Rectal smooth muscle tissue (tissue), 1 donor: ENCODE measurements around the gene GAREM1.

Experiments used
- H3K27ac ChIP-seq: one replicate; pipeline ENCODE4 v1.7.0; 2013; ENCODE audit warnings: low read depth, low read length, inconsistent platforms
- H3K27me3 ChIP-seq: one replicate; pipeline ENCODE4 v1.7.0; 2013; ENCODE audit warnings: low read length; ENCODE audit not compliant: control insufficient read depth, insufficient read depth
- H3K36me3 ChIP-seq: one replicate; pipeline ENCODE4 v1.7.0; 2013; ENCODE audit warnings: low read length; ENCODE audit not compliant: control insufficient read depth, insufficient read depth
- H3K4me1 ChIP-seq: one replicate; pipeline ENCODE4 v1.7.0; 2013; ENCODE audit warnings: low read length; ENCODE audit not compliant: control insufficient read depth, insufficient read depth
- H3K4me3 ChIP-seq: one replicate; pipeline ENCODE4 v1.7.0; 2013; ENCODE audit warnings: low read length
- H3K9ac ChIP-seq: one replicate; pipeline ENCODE4 v1.7.0; 2013; ENCODE audit warnings: low read length

Gene GAREM1

DNA sequence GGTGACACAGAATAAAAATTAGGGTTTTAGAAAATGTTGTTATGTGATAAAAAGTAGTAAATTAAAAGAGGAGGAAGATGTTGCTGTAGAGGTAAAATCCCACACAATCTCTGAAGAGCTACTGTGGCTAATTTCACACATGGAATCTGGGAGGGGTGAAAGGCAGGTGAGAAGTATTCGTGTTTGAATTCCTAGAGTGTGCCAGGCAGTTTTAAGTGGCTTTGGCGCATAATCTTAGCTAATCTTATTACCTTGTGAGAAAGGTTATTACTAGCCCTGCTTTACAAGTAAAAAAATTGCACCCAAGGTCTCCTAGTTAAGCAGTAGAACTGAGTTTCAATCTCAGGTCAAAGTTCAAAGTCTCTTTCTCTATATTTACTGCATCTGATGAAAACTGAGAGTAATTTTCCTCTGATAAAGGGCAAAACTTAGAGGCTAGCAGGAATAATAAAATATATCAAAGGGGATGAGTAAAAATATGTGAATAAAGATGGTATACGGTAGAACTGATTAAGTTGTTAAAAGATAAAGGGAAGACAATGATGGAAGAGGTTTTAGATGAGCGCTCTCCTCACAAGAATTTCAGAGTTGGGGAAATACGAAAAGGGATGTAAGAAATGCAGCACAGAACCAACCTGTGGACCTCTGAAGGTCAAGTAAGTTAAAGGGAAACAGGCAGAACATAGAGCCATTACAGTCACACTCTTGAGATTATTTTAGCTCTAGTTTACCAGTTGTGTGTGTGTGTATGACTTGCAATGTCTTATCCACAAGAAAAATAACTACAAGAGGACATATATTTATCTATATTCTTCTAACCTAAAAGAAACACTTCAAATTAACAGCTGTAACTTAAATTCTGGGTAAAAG is 34.8 kb downstream of the GAREM1 start:
- Histone ChIP-seq H3K27ac (no peak overlapping the region), H3K36me3 (no peaks in the 10 kb centered on the region), H3K4me3 (no peak overlapping the region), H3K9ac (no peak overlapping the region), H3K4me1 (no peaks in the 10 kb centered on the region), H3K27me3 (no peaks in the 10 kb centered on the region)

DNA sequence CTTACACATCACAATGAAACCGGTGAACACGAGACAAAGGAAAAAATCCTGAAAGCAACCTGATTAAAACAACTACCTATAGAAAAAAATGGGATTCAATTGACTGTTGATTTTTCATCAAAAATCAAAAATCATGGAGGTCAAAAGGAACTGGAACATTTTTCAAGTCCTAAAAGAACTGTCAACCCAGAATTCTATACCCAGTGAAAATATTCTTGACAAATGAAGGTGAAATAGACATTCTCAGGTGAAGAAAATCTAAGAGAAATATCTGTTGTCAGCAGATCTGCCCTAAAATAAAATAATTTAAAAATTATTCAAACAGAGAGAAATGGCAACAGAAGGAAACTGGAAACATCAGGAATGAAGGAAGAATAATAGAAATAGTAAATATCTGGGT is 38.9 kb downstream of the GAREM1 start:
- H3K4me3 ChIP-seq = no peak overlapping the region
- no peaks in the 10 kb centered on the region for H3K27me3 ChIP-seq
- no peak overlapping the region for H3K9ac ChIP-seq
- H3K27ac ChIP-seq = no peak overlapping the region
- H3K4me1 ChIP-seq = no peaks in the 10 kb centered on the region
- H3K36me3 ChIP-seq = no peaks in the 10 kb centered on the region

DNA sequence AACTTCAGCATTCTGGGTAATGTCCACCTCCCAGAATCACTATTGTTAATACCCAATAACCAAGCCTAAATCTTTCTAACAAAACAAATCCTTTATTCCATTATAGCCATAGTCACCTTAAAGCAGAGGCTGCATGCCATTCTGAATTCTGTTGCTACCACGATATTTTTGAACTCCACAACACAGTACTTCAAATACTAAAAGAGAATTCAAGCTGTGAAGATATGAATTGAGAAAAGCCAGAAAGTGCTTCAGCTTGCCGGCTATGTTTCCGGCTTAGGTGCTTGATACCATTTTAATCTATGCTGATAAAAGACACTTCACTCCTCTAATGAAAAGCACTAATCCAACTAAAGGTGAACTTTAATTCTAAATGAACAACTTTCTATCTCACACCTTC is 41.3 kb downstream of the GAREM1 start:
- Histone ChIP-seq H3K4me1 (peaks cover 5% of the 10 kb centered on the region), H3K4me3 (no peak overlapping the region), H3K27me3 (no peaks in the 10 kb centered on the region), H3K9ac (no peak overlapping the region), H3K36me3 (no peaks in the 10 kb centered on the region), H3K27ac (no peak overlapping the region)

DNA sequence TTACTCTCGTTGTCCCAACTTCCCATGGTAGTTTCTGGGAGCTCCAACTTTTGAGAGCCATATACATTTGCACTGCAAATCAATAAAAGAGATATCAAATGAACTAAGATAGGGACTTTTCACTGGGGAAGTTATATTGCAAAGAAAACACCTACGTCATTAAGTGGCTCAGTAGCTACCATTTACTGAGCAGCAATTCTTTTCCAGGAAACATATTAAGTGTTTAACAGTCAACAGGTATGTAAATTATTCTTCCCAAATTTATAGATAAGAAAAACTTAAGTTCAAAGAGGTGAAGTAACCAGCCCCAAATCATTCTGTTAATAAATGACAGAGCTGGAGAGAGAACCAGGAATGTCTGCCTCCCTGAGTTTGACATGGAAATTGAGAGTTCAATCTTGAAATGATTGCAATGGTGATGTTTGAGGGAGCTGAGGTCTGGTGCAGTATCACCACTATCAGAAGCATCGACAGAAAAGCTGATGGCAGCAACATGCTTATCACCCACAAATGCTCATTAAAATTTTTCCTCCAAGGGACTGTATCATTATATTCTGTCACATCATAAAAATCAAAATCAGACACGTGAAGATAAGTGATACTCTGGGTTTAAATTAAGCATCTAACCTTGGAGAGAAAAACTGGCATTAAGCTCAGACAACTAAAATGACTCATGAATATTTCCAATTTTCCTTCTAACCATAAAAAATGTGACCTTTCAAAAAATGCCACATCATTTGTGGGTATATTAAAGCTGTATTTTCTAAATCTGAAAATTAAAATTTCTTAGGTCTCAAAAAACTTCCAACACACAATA is 43.4 kb downstream of the GAREM1 start:
- Histone ChIP-seq H3K36me3 (no peaks in the 10 kb centered on the region), H3K4me3 (no peak overlapping the region), H3K4me1 (peaks cover 12% of the 10 kb centered on the region), H3K27me3 (no peaks in the 10 kb centered on the region), H3K9ac (no peak overlapping the region), H3K27ac (no peak overlapping the region)

DNA sequence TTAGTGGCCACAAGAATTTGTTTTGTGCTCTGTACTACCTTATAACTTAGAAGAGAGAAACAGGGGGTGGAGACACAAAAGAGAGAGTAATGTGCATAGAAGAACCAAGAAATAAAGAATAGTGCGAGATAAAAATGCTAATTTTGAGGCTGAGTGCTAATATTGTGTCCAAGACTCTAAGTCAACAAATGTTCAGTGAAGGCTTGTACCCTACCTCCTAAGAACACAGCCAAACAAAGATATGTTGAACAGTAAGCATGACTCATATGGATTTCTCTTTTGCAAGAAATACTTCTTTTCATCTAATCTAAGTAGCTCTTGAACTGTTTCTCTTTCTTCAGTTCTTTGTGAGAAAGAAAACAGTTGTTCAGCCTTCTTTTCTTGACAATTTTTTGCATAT is 45.2 kb downstream of the GAREM1 start:
- Histone ChIP-seq H3K27me3 (no peaks in the 10 kb centered on the region), H3K27ac (no peak overlapping the region), H3K9ac (no peak overlapping the region), H3K4me1 (peaks cover 12% of the 10 kb centered on the region), H3K4me3 (no peak overlapping the region), H3K36me3 (no peaks in the 10 kb centered on the region)

DNA sequence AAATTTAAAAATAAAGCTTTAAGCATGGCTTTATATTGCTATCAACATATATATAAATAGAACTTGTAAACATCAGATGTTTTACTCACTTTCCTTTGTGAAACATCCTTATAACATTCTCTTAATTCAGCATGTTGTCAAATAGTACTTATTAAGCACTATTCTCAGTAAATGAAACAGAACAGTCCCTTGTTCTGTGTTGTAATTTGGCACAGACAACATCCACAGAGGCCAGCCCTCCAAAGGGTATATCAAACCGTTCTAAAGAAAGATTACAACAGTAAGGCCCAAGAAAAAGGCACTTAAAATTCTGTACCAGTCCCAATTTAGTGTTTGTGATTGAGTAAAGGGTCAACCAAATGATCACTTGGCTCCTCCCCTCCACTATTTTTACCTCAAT is 46.0 kb downstream of the GAREM1 start:
- no peak overlapping the region for H3K27ac ChIP-seq
- H3K36me3 ChIP-seq = no peaks in the 10 kb centered on the region
- no peaks in the 10 kb centered on the region for H3K27me3 ChIP-seq
- H3K9ac ChIP-seq = no peak overlapping the region
- no peak overlapping the region for H3K4me3 ChIP-seq
- H3K4me1 ChIP-seq = peaks cover 12% of the 10 kb centered on the region

DNA sequence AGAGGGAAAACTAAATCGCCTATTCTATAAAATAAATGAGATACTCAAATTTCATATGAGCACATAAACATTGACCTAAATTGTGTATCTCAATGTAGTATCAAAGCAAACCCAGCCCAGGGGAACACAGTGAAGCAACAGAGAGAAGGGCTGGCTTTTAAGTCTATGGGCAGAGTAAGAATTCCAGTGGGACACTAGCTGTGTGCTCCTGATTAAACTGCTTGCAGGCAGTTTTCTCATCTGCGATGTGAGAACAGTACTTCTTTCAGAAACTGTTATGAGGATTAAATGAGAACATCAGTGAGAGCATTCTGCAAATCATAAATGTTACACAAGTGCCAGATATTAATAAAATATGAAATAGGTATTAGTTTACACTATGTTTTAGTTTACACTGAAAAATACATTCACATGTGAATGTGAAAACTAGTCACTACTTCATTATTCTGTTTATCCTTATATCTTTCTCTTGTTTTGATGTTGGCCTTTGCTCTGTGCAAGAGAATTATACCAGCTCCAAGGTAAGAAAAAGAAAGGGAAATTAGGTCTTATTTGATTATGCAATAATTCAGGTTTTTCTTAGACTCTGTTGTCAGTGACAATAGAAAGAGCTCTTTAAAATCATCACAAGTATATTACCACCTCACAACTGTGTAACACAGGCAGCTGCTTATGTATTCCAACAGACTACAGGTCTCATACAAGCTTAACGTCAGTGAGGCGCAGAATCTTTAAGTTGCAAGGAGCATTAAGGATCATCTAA is 47.5 kb downstream of the GAREM1 start:
- no peaks in the 10 kb centered on the region for H3K36me3 ChIP-seq
- peaks cover 12% of the 10 kb centered on the region for H3K4me1 ChIP-seq
- no peak overlapping the region for H3K27ac ChIP-seq
- H3K27me3 ChIP-seq = no peaks in the 10 kb centered on the region
- H3K4me3 ChIP-seq = no peak overlapping the region
- no peak overlapping the region for H3K9ac ChIP-seq

DNA sequence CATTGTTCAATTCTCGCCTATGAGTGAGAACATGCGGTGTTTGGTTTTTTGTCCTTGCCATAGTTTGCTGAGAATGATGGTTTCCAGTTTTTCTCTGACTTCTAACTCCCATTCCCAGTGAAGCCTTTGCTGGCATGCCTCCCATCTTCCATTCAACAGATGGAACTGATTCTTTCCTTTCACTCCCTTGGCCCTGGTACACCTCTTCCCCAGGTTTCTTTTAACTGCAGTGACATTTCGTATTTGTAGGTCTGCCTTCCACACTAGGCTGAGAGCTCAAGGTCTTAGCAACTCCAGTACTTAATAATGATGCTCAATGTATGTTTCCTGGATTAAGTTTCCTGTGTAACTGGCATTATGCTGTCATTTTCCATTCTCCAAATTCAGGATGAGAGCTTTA is 48.5 kb downstream of the GAREM1 start:
- Histone ChIP-seq H3K27ac (no peak overlapping the region), H3K4me1 (peaks cover 12% of the 10 kb centered on the region), H3K4me3 (no peak overlapping the region), H3K9ac (no peak overlapping the region), H3K36me3 (no peaks in the 10 kb centered on the region), H3K27me3 (no peaks in the 10 kb centered on the region)

DNA sequence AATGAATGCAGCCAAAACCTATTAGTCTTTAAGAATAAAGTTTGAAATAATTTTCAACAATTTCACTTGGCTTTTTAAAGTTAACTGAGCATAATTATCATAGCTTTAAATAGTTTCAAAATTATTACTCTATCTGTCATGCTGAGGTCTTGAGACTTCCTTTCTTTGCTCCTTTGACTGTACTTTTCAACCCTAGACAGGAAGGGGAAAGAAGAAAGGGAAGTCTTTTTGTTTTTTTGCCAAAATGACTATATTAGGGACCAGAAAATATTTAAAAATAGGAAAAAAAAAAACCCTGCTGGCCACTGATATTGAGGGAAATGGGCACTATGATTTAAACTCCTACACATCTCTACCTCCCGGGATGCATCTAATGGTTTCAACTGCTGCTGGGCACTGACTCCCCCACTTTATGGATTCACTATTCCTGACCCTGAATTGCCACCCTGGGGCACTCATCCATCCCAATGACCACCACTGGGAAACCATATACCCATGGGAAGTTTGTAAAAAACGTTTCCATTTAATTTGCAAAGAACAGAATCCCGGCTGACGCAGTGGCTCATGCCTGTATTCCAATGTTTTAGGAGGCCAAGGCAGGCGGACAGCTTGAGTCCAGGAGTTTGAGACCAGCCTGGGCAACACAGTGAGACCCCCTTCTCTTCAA is 50.5 kb downstream of the GAREM1 start:
- Histone ChIP-seq H3K4me1 (peaks cover 12% of the 10 kb centered on the region), H3K9ac (no peak overlapping the region), H3K27me3 (no peaks in the 10 kb centered on the region), H3K36me3 (no peaks in the 10 kb centered on the region), H3K27ac (no peak overlapping the region), H3K4me3 (no peak overlapping the region)

DNA sequence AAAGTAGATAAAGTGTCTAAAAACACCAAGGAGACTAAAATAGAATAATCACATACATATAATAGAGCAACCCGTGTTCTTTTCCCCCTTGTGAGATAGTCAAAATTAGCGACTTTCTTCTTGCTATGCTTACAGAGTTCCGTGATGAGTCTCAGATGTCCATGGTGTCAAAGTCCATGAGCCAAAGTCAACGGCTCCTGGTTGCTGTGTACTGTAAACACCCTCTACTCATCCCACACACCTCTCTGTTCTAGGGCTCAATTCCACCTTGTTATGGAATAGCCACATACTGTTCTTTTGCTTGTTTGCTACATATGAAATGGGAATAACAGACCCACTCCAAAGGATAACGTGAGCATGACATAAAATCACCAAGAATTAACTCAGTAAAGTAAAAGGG is 52.5 kb downstream of the GAREM1 start:
- no peaks in the 10 kb centered on the region for H3K27me3 ChIP-seq
- H3K4me3 ChIP-seq = no peak overlapping the region
- no peaks in the 10 kb centered on the region for H3K36me3 ChIP-seq
- H3K9ac ChIP-seq = no peak overlapping the region
- peaks cover 4% of the 10 kb centered on the region for H3K4me1 ChIP-seq
- H3K27ac ChIP-seq = no peak overlapping the region

DNA sequence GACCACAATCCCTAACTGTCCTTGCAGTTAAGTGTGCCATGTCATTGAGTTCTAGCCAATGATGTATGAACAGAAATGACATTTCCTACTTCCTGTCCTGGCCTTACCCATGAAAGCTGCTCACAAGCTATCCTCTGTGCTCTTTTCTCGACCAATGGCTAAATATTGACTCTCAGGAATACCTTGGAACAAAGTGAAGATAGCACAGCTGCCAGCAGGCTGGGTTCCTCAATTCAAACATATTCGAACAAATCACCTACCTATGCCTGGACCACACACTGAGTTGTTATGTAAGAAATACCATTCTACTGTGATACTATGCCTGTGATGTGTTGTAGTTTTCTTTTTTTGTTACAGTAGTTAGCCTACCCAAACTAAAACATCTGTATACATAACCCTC is 65.1 kb downstream of the GAREM1 start:
- Histone ChIP-seq H3K9ac (no peak overlapping the region), H3K4me1 (peaks cover 3% of the 10 kb centered on the region), H3K27ac (no peak overlapping the region), H3K4me3 (no peak overlapping the region), H3K36me3 (no peaks in the 10 kb centered on the region), H3K27me3 (no peaks in the 10 kb centered on the region)

DNA sequence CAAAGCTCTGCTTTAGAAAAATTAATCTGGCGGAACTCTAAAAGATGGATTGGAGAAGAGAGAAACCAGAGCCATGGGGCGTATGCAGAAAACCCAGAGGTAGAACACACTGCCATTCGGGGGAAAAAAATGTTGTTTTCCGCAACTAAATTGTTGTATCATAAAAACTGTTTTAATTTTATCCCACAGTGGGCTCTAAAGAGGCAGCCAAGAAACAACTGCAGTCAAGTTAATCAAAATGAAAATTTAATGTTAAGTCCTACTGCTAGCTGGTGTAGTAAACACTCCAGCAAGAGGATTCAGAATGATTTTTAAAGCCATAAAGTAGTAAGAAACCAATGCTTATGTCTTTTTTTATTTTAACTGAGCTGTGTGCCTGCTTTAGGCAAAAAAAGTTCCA is 69.1 kb downstream of the GAREM1 start:
- H3K27ac ChIP-seq = no peak overlapping the region

More for the DNA sequence above, 69.1 kb downstream of the GAREM1 start:
- Histone ChIP-seq H3K9ac (no peak overlapping the region), H3K36me3 (no peaks in the 10 kb centered on the region), H3K27me3 (no peaks in the 10 kb centered on the region), H3K4me3 (no peak overlapping the region), H3K4me1 (peaks cover 3% of the 10 kb centered on the region)
